GM12891 (cell line): ENCODE results near the gene RAB3C.

Source experiments
- POLR2A ChIP-seq: IDR thresholded peaks from 2 replicates; pipeline ENCODE4 v1.6.1; 2011; ENCODE audit warnings: low read depth, low read length, control low read depth
- POLR2AphosphoS5 ChIP-seq: IDR thresholded peaks from 2 replicates; pipeline ENCODE4 v1.6.1; 2011; ENCODE audit warnings: low read depth, low read length, control low read depth
- POU2F2 ChIP-seq: IDR thresholded peaks from 2 replicates; pipeline ENCODE4 v1.6.1; 2011; ENCODE audit warnings: low read depth, mild to moderate bottlenecking, control low read depth, low read length, moderate library complexity
- TAF1 ChIP-seq: IDR thresholded peaks from 2 replicates; pipeline ENCODE4 v1.6.1; 2011; ENCODE audit warnings: low read depth, low read length, control low read depth

GRCh38 chr5:58670582-58670981, 87.7 kb downstream of the RAB3C start:
- TF ChIP-seq POLR2A (no peak), POLR2AphosphoS5 (no peak), TAF1 (no peak), POU2F2 (no peak)
